DOHH2 (cell line): Measurements from ENCODE around the gene IGFL2.

Source experiments
- EZH2phosphoT487 ChIP-seq: fragments of 200-600 bp; sonication (generic); IDR thresholded peaks from 2 replicates; pipeline ENCODE4 v1.6.1; 2017; ENCODE audit warnings: borderline replicate concordance, mild to moderate bottlenecking, antibody characterized with exemption, low read length, moderate library complexity, mixed read lengths
- TF ChIP-seq, protein P1 (sequence below): fragments of 200-600 bp; sonication (generic); IDR thresholded peaks from one replicate; pipeline ENCODE4 v1.5.1; 2014; ENCODE audit warnings: antibody characterized with exemption, mild to moderate bottlenecking, low read depth, low read length; ENCODE audit not compliant: poor library complexity, severe bottlenecking

GRCh38 chr19:46192992-46193650, 45.1 kb downstream of the IGFL2 start:
- TF ChIP-seq, protein P1, sequence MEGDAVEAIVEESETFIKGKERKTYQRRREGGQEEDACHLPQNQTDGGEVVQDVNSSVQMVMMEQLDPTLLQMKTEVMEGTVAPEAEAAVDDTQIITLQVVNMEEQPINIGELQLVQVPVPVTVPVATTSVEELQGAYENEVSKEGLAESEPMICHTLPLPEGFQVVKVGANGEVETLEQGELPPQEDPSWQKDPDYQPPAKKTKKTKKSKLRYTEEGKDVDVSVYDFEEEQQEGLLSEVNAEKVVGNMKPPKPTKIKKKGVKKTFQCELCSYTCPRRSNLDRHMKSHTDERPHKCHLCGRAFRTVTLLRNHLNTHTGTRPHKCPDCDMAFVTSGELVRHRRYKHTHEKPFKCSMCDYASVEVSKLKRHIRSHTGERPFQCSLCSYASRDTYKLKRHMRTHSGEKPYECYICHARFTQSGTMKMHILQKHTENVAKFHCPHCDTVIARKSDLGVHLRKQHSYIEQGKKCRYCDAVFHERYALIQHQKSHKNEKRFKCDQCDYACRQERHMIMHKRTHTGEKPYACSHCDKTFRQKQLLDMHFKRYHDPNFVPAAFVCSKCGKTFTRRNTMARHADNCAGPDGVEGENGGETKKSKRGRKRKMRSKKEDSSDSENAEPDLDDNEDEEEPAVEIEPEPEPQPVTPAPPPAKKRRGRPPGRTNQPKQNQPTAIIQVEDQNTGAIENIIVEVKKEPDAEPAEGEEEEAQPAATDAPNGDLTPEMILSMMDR, result no peak
- no peak for TF ChIP-seq EZH2phosphoT487
